Smooth muscle cell (in vitro differentiated cells): ENCODE measurements around the gene REV3L. TPM values are rescaled to one million over a fixed set of nuclear protein-coding genes. Genes with fewer than 3 reads are reported as not detected.

Experiments
- DNase-seq: peaks from one replicate; lab custom pipeline; 2025; ENCODE audit not compliant: unreplicated experiment; lab: John Stamatoyannopoulos, UW
- H2AFZ ChIP-seq: fragments of 200-600 bp; sonication (generic); 2 replicates; pipeline ENCODE4 v1.6.0; 2016; ENCODE audit warnings: antibody characterized with exemption, low read depth, mild to moderate bottlenecking
- H3F3A ChIP-seq: fragments of 200-600 bp; sonication (generic); 2 replicates; pipeline ENCODE4 v1.6.0; 2017; ENCODE audit warnings: antibody characterized with exemption, low read depth
- H3K27ac ChIP-seq: fragments of 200-600 bp; sonication (generic); 2 replicates; pipeline ENCODE4 v1.5.1; 2016; ENCODE audit warnings: low read depth, mild to moderate bottlenecking
- H3K27me3 ChIP-seq: fragments of 200-600 bp; sonication (generic); 2 replicates; pipeline ENCODE4 v1.6.1; 2016; ENCODE audit warnings: low read depth, mild to moderate bottlenecking
- H3K36me3 ChIP-seq: fragments of 200-600 bp; sonication (generic); 2 replicates; pipeline ENCODE4 v1.5.1; 2016; ENCODE audit warnings: low read depth
- H3K4me1 ChIP-seq: fragments of 200-600 bp; sonication (generic); 2 replicates; pipeline ENCODE4 v1.5.1; 2016; ENCODE audit warnings: low read depth
- H3K4me2 ChIP-seq: fragments of 200-600 bp; sonication (generic); 2 replicates; pipeline ENCODE4 v1.6.0; 2016; ENCODE audit warnings: mild to moderate bottlenecking
- H3K4me3 ChIP-seq: fragments of 200-600 bp; sonication (generic); 2 replicates; pipeline ENCODE4 v1.5.1; 2016; ENCODE audit warnings: mild to moderate bottlenecking
- H3K79me2 ChIP-seq: fragments of 200-600 bp; sonication (generic); 2 replicates; pipeline ENCODE4 v1.6.0; 2016; ENCODE audit warnings: low read depth, mild to moderate bottlenecking
- H3K9ac ChIP-seq: fragments of 200-600 bp; sonication (generic); 2 replicates; pipeline ENCODE4 v1.6.0; 2016; ENCODE audit warnings: low read depth
- H3K9me3 ChIP-seq: fragments of 200-600 bp; sonication (generic); replicated peaks from 2 replicates; pipeline ENCODE4 v1.5.1; 2016; ENCODE audit warnings: low read depth
- H4K20me1 ChIP-seq: fragments of 200-600 bp; sonication (generic); 2 replicates; pipeline ENCODE4 v1.6.0; 2016; ENCODE audit warnings: low read depth
- CTCF ChIP-seq: fragments of 200-600 bp; sonication (generic); IDR thresholded peaks from 2 replicates; pipeline ENCODE4 v1.5.1; 2017; ENCODE audit warnings: borderline replicate concordance, mild to moderate bottlenecking, antibody characterized with exemption; ENCODE audit not compliant: insufficient read depth, poor library complexity, severe bottlenecking
- WGBS: methylation state at CpG from one replicate; pipeline ENCODE4 v1.1.7; 2016; ENCODE audit warnings: low lambda C conversion rate; 5-methylcytosine and 5-hydroxymethylcytosine counted together
- polyA plus RNA-seq: library from polyadenylated mRNA; unstranded; fragments of >200 nt; fragmentation: Nextera tagmentation; extraction: Ambion mirVana; gene quantifications from 2 replicates; pipeline ENCODE4 v1.2.1, GENCODE V29; 2016
- total RNA-seq: library from RNA; depleted of rRNA; stranded (reverse); fragments of >200 nt; gene quantifications from 2 replicates; pipeline ENCODE4 v1.2.3, GENCODE V29; 2014

The REV3L gene
- total and polyA plus RNA-seq, 2 experiments from 2014 or later, result 6.9 to 19.8 TPM

DNA sequence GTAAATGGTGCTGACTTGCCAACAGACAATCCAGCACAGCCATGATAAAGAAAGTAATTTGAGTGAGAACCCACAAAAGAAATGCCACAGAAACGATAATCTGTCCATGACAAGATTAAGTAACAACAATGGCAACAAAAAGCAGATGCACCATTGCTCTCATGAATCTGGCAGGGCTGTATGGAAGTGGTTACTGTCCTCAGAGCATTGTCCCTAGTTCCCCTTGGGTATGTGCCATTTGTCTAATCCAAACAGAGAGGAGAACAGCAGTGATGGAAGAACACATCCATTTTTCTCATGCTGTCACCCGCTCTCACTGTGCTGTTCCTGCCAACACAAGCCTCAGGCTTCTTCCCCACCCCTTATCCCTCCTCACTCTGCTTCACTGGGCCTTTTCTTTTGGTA, 65.8 kb downstream of the REV3L start:
- Histone ChIP-seq H3K4me1 (no peaks in the 10 kb centered on the region), H3K9me3 (no peaks in the 10 kb centered on the region), H3K27me3 (no peaks in the 10 kb centered on the region), H3K79me2 (peaks cover 21% of the 10 kb centered on the region), H4K20me1 (peaks cover 46% of the 10 kb centered on the region), H3K9ac (no peak overlapping the region), H3K36me3 (no peaks in the 10 kb centered on the region), H3K4me3 (no peak overlapping the region), H3K4me2 (no peak overlapping the region), H3F3A (no peaks in the 10 kb centered on the region), H2AFZ (no peak overlapping the region), H3K27ac (no peak overlapping the region)
- WGBS, result 83% methylated on average over 2 of the region's 2 CpGs
- TF ChIP-seq CTCF, result no peak
- no peak for DNase-seq

- Histone ChIP-seq H4K20me1 (peaks cover 46% of the 10 kb centered on the region), H3K9me3 (no peaks in the 10 kb centered on the region), H3K4me2 (no peak overlapping the region), H3F3A (no peaks in the 10 kb centered on the region), H3K27ac (no peak overlapping the region), H3K36me3 (no peaks in the 10 kb centered on the region), H3K9ac (no peak overlapping the region), H3K79me2 (peaks cover 14% of the 10 kb centered on the region), H3K4me3 (no peak overlapping the region), H2AFZ (no peak overlapping the region), H3K27me3 (no peaks in the 10 kb centered on the region), H3K4me1 (no peaks in the 10 kb centered on the region)
- no peak for TF ChIP-seq CTCF
- no peak for DNase-seq
These were observed 66.5 kb downstream of the REV3L start for GRCh38 chr6:111416529-111416928.

DNA sequence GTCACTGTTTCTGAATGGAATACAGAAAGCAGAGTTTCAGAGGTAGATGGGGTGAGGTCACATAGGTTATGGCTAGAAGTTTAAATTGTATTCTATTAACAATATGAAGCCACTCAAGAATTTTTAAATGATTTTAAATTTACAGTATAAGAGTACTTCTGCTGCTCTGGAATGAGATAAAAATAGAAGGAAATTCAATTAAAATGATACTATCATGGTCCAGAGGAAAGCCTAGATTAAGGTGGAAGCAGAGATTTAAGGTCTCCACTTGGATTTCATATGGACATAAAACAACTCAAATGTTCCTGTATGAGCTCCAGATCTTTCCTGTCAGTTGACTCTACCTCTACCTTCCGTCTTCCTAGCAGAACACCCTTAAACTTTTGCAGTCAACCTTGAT, 68.6 kb downstream of the REV3L start:
- H3K36me3 ChIP-seq, result no peaks in the 10 kb centered on the region
- TF ChIP-seq CTCF, result no peak
- H4K20me1 ChIP-seq, result peaks cover 33% of the 10 kb centered on the region

DNA sequence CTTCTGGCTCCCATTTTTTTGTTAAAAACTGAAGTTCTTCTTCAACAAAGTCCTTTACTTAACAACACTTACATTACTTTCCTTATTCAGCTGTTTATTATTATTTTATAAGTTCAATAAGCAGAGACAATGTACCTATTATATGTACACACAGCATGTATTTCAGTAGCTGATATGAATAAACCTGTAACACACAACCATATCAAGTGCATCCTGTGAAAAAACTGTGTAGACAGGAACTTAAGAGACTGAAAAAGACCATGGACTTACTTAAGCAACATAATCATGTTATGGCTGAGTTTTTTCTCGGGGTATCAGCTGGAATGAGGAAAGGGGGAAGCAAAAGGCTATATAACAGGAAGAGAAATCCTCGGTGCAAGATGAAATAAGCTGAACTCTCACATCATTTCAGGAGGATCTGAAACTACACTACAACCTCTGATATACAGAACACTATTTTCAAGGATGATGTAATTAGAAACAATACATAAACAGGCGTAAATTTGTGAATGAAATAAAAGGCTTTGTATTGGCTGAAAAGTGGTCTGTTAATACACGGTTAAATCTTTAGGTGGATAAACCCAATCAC, 70.9 kb downstream of the REV3L start:
- no peaks in the 10 kb centered on the region for H3K79me2 ChIP-seq
- no peak overlapping the region for H3K27ac ChIP-seq
- H4K20me1 ChIP-seq, result peaks cover 10% of the 10 kb centered on the region
- no peaks in the 10 kb centered on the region for H3K27me3 ChIP-seq
- H3K9me3 ChIP-seq, result no peaks in the 10 kb centered on the region
- no peak for DNase-seq
- no peaks in the 10 kb centered on the region for H3F3A ChIP-seq
- no peak for TF ChIP-seq CTCF
- H3K4me3 ChIP-seq, result no peak overlapping the region
- H2AFZ ChIP-seq, result no peak overlapping the region
- no peak overlapping the region for H3K9ac ChIP-seq
- H3K36me3 ChIP-seq, result no peaks in the 10 kb centered on the region
- no peak overlapping the region for H3K4me2 ChIP-seq
- WGBS, result 91% methylated on average over 4 of the region's 4 CpGs
- no peaks in the 10 kb centered on the region for H3K4me1 ChIP-seq

More for the DNA sequence above, 68.6 kb downstream of the REV3L start:
- peaks cover 5% of the 10 kb centered on the region for H3K79me2 ChIP-seq
- no peak overlapping the region for H3K4me3 ChIP-seq
- H2AFZ ChIP-seq, result no peak overlapping the region
- no peaks in the 10 kb centered on the region for H3K9me3 ChIP-seq
- WGBS, result 100% methylated on average over 1 of the region's 1 CpG
- H3F3A ChIP-seq, result no peaks in the 10 kb centered on the region
- no peak overlapping the region for H3K27ac ChIP-seq
- DNase-seq, result no peak
- H3K4me1 ChIP-seq, result no peaks in the 10 kb centered on the region
- no peaks in the 10 kb centered on the region for H3K27me3 ChIP-seq
- no peak overlapping the region for H3K4me2 ChIP-seq
- no peak overlapping the region for H3K9ac ChIP-seq
